GM23248 (cell line): ENCODE measurements around the gene FUT7.

Experiments used
- EZH2 ChIP-seq: fragments of 200-600 bp; sonication (generic); IDR thresholded peaks from 2 replicates; pipeline ENCODE4 v1.6.1; 2018; ENCODE audit warnings: antibody characterized with exemption, mild to moderate bottlenecking; ENCODE audit not compliant: insufficient read depth, poor library complexity, severe bottlenecking
- EZH2phosphoT487 ChIP-seq: fragments of 200-600 bp; sonication (generic); IDR thresholded peaks from 2 replicates; pipeline ENCODE4 v1.6.1; 2018; ENCODE audit warnings: antibody characterized with exemption, moderate library complexity, mild to moderate bottlenecking, low read depth; ENCODE audit not compliant: insufficient read depth

DNA sequence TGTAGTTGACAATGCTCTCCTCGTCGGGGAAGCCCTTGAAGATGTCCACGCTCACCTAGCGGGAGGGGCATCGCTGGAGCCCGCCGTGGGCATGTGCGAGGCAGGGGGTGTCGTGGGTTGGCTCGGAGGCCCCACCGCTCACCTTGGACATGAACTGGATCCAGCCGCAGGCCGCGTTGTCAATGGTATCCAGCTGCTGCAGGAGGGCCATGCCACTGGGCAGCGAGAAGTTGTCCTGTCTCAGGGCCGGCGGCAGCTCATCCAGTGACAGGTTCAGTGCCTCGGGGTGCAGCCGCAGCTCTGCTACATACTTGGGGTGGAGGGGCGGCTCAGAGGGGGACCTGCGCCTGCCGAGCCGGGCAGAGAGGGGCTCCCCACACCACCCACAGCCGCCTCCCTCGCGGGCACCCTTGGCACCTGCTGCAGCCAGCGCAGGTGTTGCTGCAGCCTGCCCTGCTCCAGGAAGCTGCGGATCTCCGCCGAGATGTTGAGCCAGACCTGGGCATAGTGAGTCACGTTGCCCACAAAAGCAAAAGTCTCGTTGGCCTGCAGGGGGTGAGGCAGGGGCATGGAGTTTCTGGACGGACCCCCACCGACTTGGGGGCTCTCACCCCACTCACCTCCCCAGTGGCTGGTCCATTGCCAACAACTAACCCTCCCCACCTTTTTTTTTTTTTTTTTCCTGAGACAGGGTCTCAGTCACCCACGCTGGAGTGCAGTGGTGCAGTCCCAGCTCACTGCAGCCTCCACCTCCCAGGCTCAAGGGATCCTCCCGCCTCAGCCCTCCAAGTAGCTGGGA lies 12.9 kb downstream of the FUT7 start:
- TF ChIP-seq EZH2phosphoT487 (no peak), EZH2 (no peak)
